PC-3 (cell line): ENCODE data around the gene CGNL1.

Source experiments
- CTCF ChIP-seq: fragments of 300-600 bp; sonication (generic); conservative IDR thresholded peaks from 2 replicates; pipeline ENCODE4 v1.5.1; 2017; ENCODE audit warnings: antibody characterized with exemption, low read depth, mild to moderate bottlenecking, low read length
- EZH2 ChIP-seq: fragments of 300-600 bp; sonication (generic); IDR thresholded peaks from one replicate; pipeline ENCODE4 v1.6.1; 2017; ENCODE audit warnings: antibody characterized with exemption, mild to moderate bottlenecking, low read length; ENCODE audit not compliant: unreplicated experiment
- EZH2phosphoT487 ChIP-seq: fragments of 300-600 bp; sonication (generic); IDR thresholded peaks from 2 replicates; pipeline ENCODE4 v1.6.1; 2018; ENCODE audit warnings: mild to moderate bottlenecking, antibody characterized with exemption, low read length, borderline replicate concordance

GRCh38 chr15:57522148-57522547 lies 145.8 kb downstream of the CGNL1 start:
- TF ChIP-seq CTCF (no peak), EZH2 (no peak), EZH2phosphoT487 (no peak)
